EL (cell line): Measurements from ENCODE around the gene TRPT1.

Source experiments
- DNase-seq: peaks from one replicate; pipeline ENCODE4 v3.0.0-alpha.2; 2016

The TRPT1 gene

GRCh38 chr11:64206457-64207255 lies 19.3 kb downstream of the TRPT1 start, which contains the start of gene FERMT3:
FERMT3 (plus strand) TSS chr11:64206721; CDS start chr11:64207365, 644 bp downstream.
- no peak for DNase-seq

GRCh38 chr11:64204464-64204989 lies 21.5 kb downstream of the TRPT1 start:
- peak; percentile 92 for DNase-seq

- DNase-seq, result no peak
These were observed 21.9 kb downstream of the TRPT1 start for GRCh38 chr11:64204080-64204440.

- no peak for DNase-seq
These were observed 22.4 kb downstream of the TRPT1 start for GRCh38 chr11:64203421-64204079.

GRCh38 chr11:64202992-64203391 lies 23.0 kb downstream of the TRPT1 start:
- no peak for DNase-seq

- no peak for DNase-seq
These were observed 24.4 kb downstream of the TRPT1 start for GRCh38 chr11:64201543-64201942.

- no peak for DNase-seq
These were observed 27.5 kb downstream of the TRPT1 start for GRCh38 chr11:64198511-64198910.

- DNase-seq, result no peak
These were observed 29.4 kb downstream of the TRPT1 start for GRCh38 chr11:64196626-64197025.

GRCh38 chr11:64192434-64192833 lies 33.6 kb downstream of the TRPT1 start:
- DNase-seq, result no peak

GRCh38 chr11:64186492-64187165 lies 39.4 kb downstream of the TRPT1 start:
- peak; percentile 20 for DNase-seq

- peak; percentile 100 for DNase-seq
These were observed 40.1 kb downstream of the TRPT1 start, which contains the start of gene STIP1 for GRCh38 chr11:64185693-64186491. STIP1 (plus strand) TSS chr11:64186171; CDS start chr11:64186262, 91 bp downstream.

GRCh38 chr11:64185175-64185692 lies 40.8 kb downstream of the TRPT1 start:
- DNase-seq, result peak; percentile 88

GRCh38 chr11:64183890-64184289 lies 42.1 kb downstream of the TRPT1 start:
- DNase-seq, result no peak

GRCh38 chr11:64181506-64182411 lies 44.2 kb downstream of the TRPT1 start:
- peak; percentile 94 for DNase-seq

GRCh38 chr11:64180891-64181290 lies 45.1 kb downstream of the TRPT1 start:
- DNase-seq, result no peak

GRCh38 chr11:64178951-64179639 lies 46.9 kb downstream of the TRPT1 start:
- no peak for DNase-seq

- DNase-seq, result no peak
These were observed 47.8 kb downstream of the TRPT1 start for GRCh38 chr11:64178203-64178602.

- DNase-seq, result no peak
These were observed 49.2 kb downstream of the TRPT1 start for GRCh38 chr11:64176751-64177150.
